AG04449 (cell line): Measurements from ENCODE around the gene PTPRT.

Experiments used
- CTCF ChIA-PET: fragments of 350-600 bp; formaldehyde crosslinking; extraction: SDS; loops from one replicate; lab custom pipeline; 2021; ENCODE audit warnings: antibody characterized with exemption; lab: Yijun Ruan, JAX
- POLR2A ChIA-PET: fragments of 400-600, 350-600 bp; formaldehyde crosslinking; extraction: SDS; loops from one replicate; lab custom pipeline; 2020; ENCODE audit warnings: antibody characterized with exemption, inconsistent platforms; lab: Yijun Ruan, JAX
- DNase-seq: peaks from one replicate; pipeline ENCODE4 v3.0.0-alpha.2; 2010; ENCODE audit warnings: low read depth, low spot score
- H3K4me3 ChIP-seq: 2 replicates; pipeline ENCODE4 v1.5.1; 2011; ENCODE audit warnings: low read depth, mild to moderate bottlenecking, control low read depth, low read length
- TF ChIP-seq, protein P1 (sequence below): IDR thresholded peaks from one replicate; pipeline ENCODE4 v1.5.1; 2011; ENCODE audit warnings: mild to moderate bottlenecking, moderate library complexity, low read length, control low read depth, inconsistent platforms; ENCODE audit not compliant: insufficient read depth; ENCODE audit errors: missing control alignments

PTPRT gene

GRCh38 chr20:42963796-42964195, 225.9 kb downstream of the PTPRT start:
- TF ChIP-seq, protein P1, sequence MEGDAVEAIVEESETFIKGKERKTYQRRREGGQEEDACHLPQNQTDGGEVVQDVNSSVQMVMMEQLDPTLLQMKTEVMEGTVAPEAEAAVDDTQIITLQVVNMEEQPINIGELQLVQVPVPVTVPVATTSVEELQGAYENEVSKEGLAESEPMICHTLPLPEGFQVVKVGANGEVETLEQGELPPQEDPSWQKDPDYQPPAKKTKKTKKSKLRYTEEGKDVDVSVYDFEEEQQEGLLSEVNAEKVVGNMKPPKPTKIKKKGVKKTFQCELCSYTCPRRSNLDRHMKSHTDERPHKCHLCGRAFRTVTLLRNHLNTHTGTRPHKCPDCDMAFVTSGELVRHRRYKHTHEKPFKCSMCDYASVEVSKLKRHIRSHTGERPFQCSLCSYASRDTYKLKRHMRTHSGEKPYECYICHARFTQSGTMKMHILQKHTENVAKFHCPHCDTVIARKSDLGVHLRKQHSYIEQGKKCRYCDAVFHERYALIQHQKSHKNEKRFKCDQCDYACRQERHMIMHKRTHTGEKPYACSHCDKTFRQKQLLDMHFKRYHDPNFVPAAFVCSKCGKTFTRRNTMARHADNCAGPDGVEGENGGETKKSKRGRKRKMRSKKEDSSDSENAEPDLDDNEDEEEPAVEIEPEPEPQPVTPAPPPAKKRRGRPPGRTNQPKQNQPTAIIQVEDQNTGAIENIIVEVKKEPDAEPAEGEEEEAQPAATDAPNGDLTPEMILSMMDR = no peak
- no peak for DNase-seq
- no peak overlapping the region for H3K4me3 ChIP-seq
- ChIA-PET POLR2A (no interaction called here), CTCF (no interaction called here)

- POLR2A ChIA-PET = no interaction called here
- CTCF ChIA-PET = no interaction called here
- no peak for DNase-seq
- TF ChIP-seq, protein P1 = no peak
- no peak overlapping the region for H3K4me3 ChIP-seq
Observed at GRCh38 chr20:42961771-42962170, 227.9 kb downstream of the PTPRT start.

DNA sequence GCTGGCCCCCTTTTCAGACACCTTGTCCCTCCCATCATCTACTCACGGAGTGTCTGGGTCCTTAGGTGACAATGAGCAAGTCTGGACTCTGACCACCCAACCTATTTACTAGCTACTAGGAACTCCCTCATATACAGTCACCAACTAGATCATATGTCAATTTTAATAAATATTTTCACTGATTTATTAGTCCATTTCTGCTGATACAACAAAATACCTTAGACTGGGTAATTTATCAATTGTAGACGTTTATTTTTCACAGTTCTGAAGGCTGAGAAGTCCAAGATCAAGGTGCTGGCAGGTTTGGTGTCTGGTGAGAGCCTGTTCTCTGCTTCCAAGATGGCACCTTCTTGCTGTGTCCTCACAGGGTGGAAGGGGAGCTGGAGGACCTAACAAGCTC, 229.7 kb downstream of the PTPRT start:
- DNase-seq = no peak
- POLR2A ChIA-PET = no interaction called here
- no peak overlapping the region for H3K4me3 ChIP-seq
- TF ChIP-seq, protein P1 = no peak
- CTCF ChIA-PET = no interaction called here

DNA sequence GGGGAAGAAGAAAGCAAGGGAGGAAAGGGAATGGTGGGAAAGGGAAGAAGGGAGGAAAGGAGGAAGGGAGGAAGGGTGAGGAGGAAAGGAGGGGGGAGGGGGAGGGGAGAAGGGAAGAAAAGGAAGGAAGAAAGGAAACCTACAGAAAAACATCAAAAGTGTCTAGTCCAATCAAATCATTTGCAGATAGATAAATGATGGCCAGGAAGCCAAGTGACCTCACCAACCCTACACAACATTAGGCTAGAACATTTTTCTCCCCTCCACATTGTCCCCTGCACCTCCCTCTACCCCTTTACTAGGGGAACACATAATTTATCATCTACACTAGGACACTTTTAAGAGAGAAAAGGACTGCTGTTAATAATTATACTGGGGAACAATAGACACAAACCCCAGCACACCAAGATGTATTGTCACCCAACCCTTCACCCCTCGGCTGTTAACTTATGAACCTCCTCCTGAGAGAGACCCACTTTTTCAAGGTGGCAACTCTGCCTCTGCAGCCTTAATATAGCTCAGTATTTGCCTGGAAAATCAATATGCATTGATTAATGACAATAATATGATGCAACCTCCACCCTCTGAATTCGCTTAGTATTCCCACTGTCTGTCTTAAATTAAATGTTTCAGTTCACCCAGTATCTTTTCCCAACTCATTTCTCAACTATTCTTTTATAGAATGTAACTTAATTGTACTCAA, 231.2 kb downstream of the PTPRT start:
- TF ChIP-seq, protein P1 = no peak
- POLR2A ChIA-PET = no interaction called here

DNA sequence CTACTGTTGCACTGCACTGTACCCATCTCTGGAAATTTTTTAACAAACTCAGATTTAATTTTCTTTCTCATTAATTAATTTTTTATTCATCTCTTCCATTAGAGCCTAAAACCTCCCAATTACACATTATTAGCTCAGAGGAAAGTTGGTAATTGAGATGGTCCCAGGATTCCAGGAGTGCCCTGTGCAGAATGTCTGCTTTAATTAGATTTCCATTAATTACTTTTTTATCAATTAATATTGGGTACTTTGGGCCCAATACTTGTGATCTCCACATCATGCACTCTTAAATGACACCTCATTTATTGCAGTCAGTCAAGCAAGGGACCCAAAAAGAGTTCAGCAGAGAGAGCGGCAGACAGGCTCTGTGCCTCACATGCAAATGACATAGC, 232.0 kb downstream of the PTPRT start:
- no peak for DNase-seq
- TF ChIP-seq, protein P1 = no peak
- POLR2A ChIA-PET = no interaction called here
- no peak overlapping the region for H3K4me3 ChIP-seq
- CTCF ChIA-PET = no interaction called here

More for the DNA sequence above, 231.2 kb downstream of the PTPRT start:
- CTCF ChIA-PET = no interaction called here
- no peak overlapping the region for H3K4me3 ChIP-seq
- DNase-seq = no peak

GRCh38 chr20:42957018-42957703, 232.5 kb downstream of the PTPRT start:
- POLR2A ChIA-PET = no interaction called here
- TF ChIP-seq, protein P1 = no peak
- CTCF ChIA-PET = interaction anchor here (0.6 kb wide), 1 partner anchor 45 kb away, joined by 3 read pairs; no protein-coding TSS in a partner anchor

More at GRCh38 chr20:42957018-42957703, 232.5 kb downstream of the PTPRT start:
- DNase-seq = no peak
- H3K4me3 ChIP-seq = no peak overlapping the region
